ENCODE data around the gene STXBP6.

Gene STXBP6

GRCh38 chr14:24815543-24815942, 234.4 kb downstream of the STXBP6 start:
- no peak for TF ChIP-seq CTCF (IDR thresholded peaks at IDR 0.05; ENCODE audit: low read depth, low read length)
- no peak for DNase-seq (ENCODE audit: extremely low read depth, low read depth)

- TF ChIP-seq CTCF (IDR thresholded peaks at IDR 0.05; ENCODE audit: low read depth, low read length), result no peak
- no peak for DNase-seq (ENCODE audit: extremely low read depth, low read depth)
Measured at GRCh38 chr14:24814944-24815343, 235.0 kb downstream of the STXBP6 start.

- no peak for TF ChIP-seq CTCF (IDR thresholded peaks at IDR 0.05; ENCODE audit: low read depth, low read length)
- DNase-seq (ENCODE audit: extremely low read depth, low read depth), result no peak
Measured at GRCh38 chr14:24814346-24814745, 235.6 kb downstream of the STXBP6 start.

- TF ChIP-seq CTCF (IDR thresholded peaks at IDR 0.05; ENCODE audit: low read depth, low read length), result no peak
- no peak for DNase-seq (ENCODE audit: extremely low read depth, low read depth)
Measured at GRCh38 chr14:24813819-24814259, 236.1 kb downstream of the STXBP6 start.

GRCh38 chr14:24813089-24813815, 236.7 kb downstream of the STXBP6 start:
- TF ChIP-seq CTCF (IDR thresholded peaks at IDR 0.05; ENCODE audit: low read depth, low read length), result no peak
- DNase-seq (ENCODE audit: extremely low read depth, low read depth), result no peak

- DNase-seq (ENCODE audit: extremely low read depth, low read depth), result no peak
- no peak for TF ChIP-seq CTCF (IDR thresholded peaks at IDR 0.05; ENCODE audit: low read depth, low read length)
Measured at GRCh38 chr14:24809135-24809534, 240.8 kb downstream of the STXBP6 start.

- no peak for DNase-seq (ENCODE audit: extremely low read depth, low read depth)
- no peak for TF ChIP-seq CTCF (IDR thresholded peaks at IDR 0.05; ENCODE audit: low read depth, low read length)
Measured at GRCh38 chr14:24808412-24808811, 241.5 kb downstream of the STXBP6 start.

All from AG09319 (cell line).